HG02981 (cell line): ENCODE results near the gene ARL13B.

Experiments used
- ATAC-seq: cut with Tn5 transposase; IDR thresholded peaks from one replicate; pipeline ENCODE4 v1.9.1; 2021; ENCODE audit warnings: mild to moderate bottlenecking, moderate library complexity; ENCODE audit not compliant: unreplicated experiment

Gene ARL13B

GRCh38 chr3:94095111-94095510, 115.2 kb downstream of the ARL13B start:
- no peak for ATAC-seq

DNA sequence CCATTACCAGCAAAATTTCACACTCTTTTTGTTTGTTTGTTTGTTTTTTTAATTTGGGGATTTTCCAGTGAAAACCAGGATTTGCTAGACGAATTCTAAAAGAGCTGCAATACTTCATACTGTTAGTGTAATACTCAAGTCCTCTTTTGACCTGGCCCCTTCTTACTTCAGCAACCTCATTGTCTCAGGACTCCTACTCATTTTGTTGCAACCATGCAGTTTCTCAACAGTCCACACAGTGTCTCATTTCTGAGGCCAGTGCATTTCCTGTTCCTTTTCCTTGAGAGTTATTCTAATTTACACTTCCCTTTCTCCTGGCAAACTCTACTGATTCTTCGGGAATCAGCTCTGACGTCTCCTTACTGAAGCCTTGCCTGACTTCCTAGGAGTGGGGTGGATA, 118.5 kb downstream of the ARL13B start:
- no peak for ATAC-seq

DNA sequence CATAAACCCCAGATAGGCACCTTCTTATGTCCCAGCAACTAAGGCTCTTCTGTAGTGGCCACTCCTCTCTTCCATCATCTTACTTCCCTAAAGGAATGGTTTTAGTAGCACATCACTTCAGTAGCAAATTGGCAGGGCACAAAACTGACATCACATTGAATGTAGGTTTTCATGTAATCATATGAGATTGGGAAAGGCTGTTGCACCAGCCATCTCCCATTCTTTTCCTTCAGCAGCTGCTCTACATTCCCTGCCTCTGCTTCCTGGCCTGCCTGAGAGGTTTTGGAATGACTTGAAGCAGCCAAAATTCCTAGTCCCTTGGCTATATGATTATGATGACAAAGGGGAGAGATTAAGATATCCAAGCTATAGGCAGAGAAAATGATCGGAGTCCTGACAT, 119.4 kb downstream of the ARL13B start:
- no peak for ATAC-seq

DNA sequence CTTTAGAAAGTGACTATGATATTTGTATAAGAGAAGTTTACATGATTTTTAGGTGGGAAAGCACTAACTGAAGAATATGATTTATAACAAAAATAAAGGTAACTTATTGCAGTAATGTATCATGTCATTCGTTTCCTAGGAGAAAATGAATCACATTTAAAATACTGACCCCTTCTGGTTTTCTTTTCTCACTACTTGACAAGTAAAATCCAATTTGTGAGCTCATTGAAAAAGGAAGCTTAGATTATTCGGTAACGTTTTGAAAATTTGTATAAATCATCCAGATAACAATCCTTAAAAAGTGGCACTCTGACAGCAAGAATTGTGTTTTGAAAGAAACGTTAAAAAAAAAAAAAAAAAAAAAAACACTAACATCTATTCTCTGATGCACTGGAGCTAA, 121.9 kb downstream of the ARL13B start:
- ATAC-seq: no peak
